ENCODE results near the gene SCUBE3. TPM values are rescaled to one million over a fixed set of nuclear protein-coding genes. Genes with fewer than 3 reads are reported as not detected.

SCUBE3 gene
- total and polyA plus RNA-seq, 2 donors (not counting 1 experiment from before 2014, with no cell fraction given): not detected

GRCh38 chr6:35294308-35294945 lies 80.7 kb downstream of the SCUBE3 start:
- Mint-ChIP-seq H3K27me3 (no peaks in the 10 kb centered on the region), H3K4me1 (peaks cover 28% of the 10 kb centered on the region), H3K27ac (no peak overlapping the region), H3K9me3 (ENCODE audit: insufficient read depth) (no peaks in the 10 kb centered on the region), H3K4me3 (no peak overlapping the region)
- Histone ChIP-seq H3K36me3 (replicated peaks in 1 of 2; ENCODE audit: control extremely low read depth in 1 of 2, control insufficient read depth in 1 of 2, extremely low read depth in 1 of 2, insufficient read depth in 2 of 2, low read length in 1 of 2) (peaks cover 0 to 58% of the 10 kb centered on the region in 2 experiments), H3K27ac (ENCODE audit: low read length in 2 of 2) (no peak overlapping the region), H2AFZ (ENCODE audit: insufficient read depth, low read depth, low read length, poor library complexity, severe bottlenecking) (no peak overlapping the region), H3K9me3 (ENCODE audit: control extremely low read depth in 1 of 3, control insufficient read depth in 2 of 3, insufficient read depth in 1 of 3, low read length in 2 of 3) (no peaks in the 10 kb centered on the region), H3K27me3 (replicated peaks in 1 of 4; ENCODE audit: control extremely low read depth in 1 of 4, control insufficient read depth in 3 of 4, insufficient read depth in 4 of 4, low read length in 3 of 4) (no peaks in the 10 kb centered on the region), H3K79me2 (ENCODE audit: control insufficient read depth, insufficient read depth, low read length) (peaks cover 18% of the 10 kb centered on the region), H3K4me2 (replicated peaks; ENCODE audit: low read depth, low read length, poor library complexity, severe bottlenecking) (no peak overlapping the region), H4K20me1 (ENCODE audit: control insufficient read depth, insufficient read depth, low read length, poor library complexity, severe bottlenecking) (no peaks in the 10 kb centered on the region), H3K9ac (ENCODE audit: low read length) (no peak overlapping the region), H3K4me3 (ENCODE audit: control extremely low read depth in 1 of 5, extremely low read depth in 1 of 5, insufficient read depth in 1 of 5, low read depth in 2 of 5, low read length in 4 of 5) (no peak overlapping the region), H3K4me1 (ENCODE audit: control insufficient read depth in 2 of 2, insufficient read depth in 2 of 2, low read length in 2 of 2) (peaks cover 19 to 30% of the 10 kb centered on the region in 2 donors)
- DNase-seq (peak; percentile 74), ATAC-seq (ENCODE audit: low read depth) (peak; percentile 34)
- ChIA-PET CTCF (interaction anchor here (0.7 to 13.2 kb wide), 16 partner anchors 9 to 686 kb away, joined by 3 to 301 read pairs (median 4); partner anchors contain the start of genes PPARD and RPL10A), POLR2A (no interaction called here)
- 68% methylated on average over 9 of the region's 10 CpGs for WGBS (ENCODE audit: insufficient coverage)
- no peak for TF ChIP-seq EZH2 (IDR thresholded peaks at IDR 0.05; ENCODE audit: borderline replicate concordance, insufficient read depth, low read depth, low read length, poor library complexity, severe bottlenecking)
- TF ChIP-seq CTCF (IDR thresholded peaks at IDR 0.05): peak; percentile 85
- intact Hi-C loops (cut with micrococcal nuclease): no loop called here

GRCh38 chr6:35295036-35295435 lies 81.3 kb downstream of the SCUBE3 start:
- Histone ChIP-seq H3K79me2 (ENCODE audit: control insufficient read depth, insufficient read depth, low read length) (peaks cover 24% of the 10 kb centered on the region), H3K27ac (ENCODE audit: low read length in 2 of 2) (no peak overlapping the region), H3K4me3 (ENCODE audit: control extremely low read depth in 1 of 5, extremely low read depth in 1 of 5, insufficient read depth in 1 of 5, low read depth in 2 of 5, low read length in 4 of 5) (no peak overlapping the region), H3K4me1 (ENCODE audit: control insufficient read depth in 2 of 2, insufficient read depth in 2 of 2, low read length in 2 of 2) (peaks cover 25 to 37% of the 10 kb centered on the region in 2 donors), H3K27me3 (replicated peaks in 1 of 4; ENCODE audit: control extremely low read depth in 1 of 4, control insufficient read depth in 3 of 4, insufficient read depth in 4 of 4, low read length in 3 of 4) (no peaks in the 10 kb centered on the region), H2AFZ (ENCODE audit: insufficient read depth, low read depth, low read length, poor library complexity, severe bottlenecking) (no peak overlapping the region), H4K20me1 (ENCODE audit: control insufficient read depth, insufficient read depth, low read length, poor library complexity, severe bottlenecking) (no peaks in the 10 kb centered on the region), H3K9ac (ENCODE audit: low read length) (no peak overlapping the region), H3K9me3 (ENCODE audit: control extremely low read depth in 1 of 3, control insufficient read depth in 2 of 3, insufficient read depth in 1 of 3, low read length in 2 of 3) (no peaks in the 10 kb centered on the region), H3K36me3 (replicated peaks in 1 of 2; ENCODE audit: control extremely low read depth in 1 of 2, control insufficient read depth in 1 of 2, extremely low read depth in 1 of 2, insufficient read depth in 2 of 2, low read length in 1 of 2) (peaks cover 0 to 52% of the 10 kb centered on the region in 2 experiments), H3K4me2 (replicated peaks; ENCODE audit: low read depth, low read length, poor library complexity, severe bottlenecking) (no peak overlapping the region)
- ATAC-seq (ENCODE audit: low read depth): no peak
- WGBS (ENCODE audit: insufficient coverage): 90% methylated on average over 2 of the region's 2 CpGs
- TF ChIP-seq EZH2 (IDR thresholded peaks at IDR 0.05; ENCODE audit: borderline replicate concordance, insufficient read depth, low read depth, low read length, poor library complexity, severe bottlenecking) (no peak), CTCF (IDR thresholded peaks at IDR 0.05) (no peak)
- no peak for DNase-seq
- H3K27ac Mint-ChIP-seq: no peak overlapping the region
- H3K27me3 Mint-ChIP-seq: no peaks in the 10 kb centered on the region
- H3K4me3 Mint-ChIP-seq: no peak overlapping the region
- H3K9me3 Mint-ChIP-seq (ENCODE audit: insufficient read depth): no peaks in the 10 kb centered on the region
- H3K4me1 Mint-ChIP-seq: peaks cover 34% of the 10 kb centered on the region
- intact Hi-C loops (cut with micrococcal nuclease): no loop called here
- CTCF ChIA-PET: interaction anchor here (0.6 to 13.2 kb wide), 14 partner anchors 9 to 442 kb away, joined by 3 to 301 read pairs (median 15); partner anchors contain the start of genes ARMC12, FANCE and RPL10A
- POLR2A ChIA-PET: no interaction called here

Data from B cell (primary cell).